SK-N-SH (cell line): ENCODE results near the gene GEN1. TPM values are rescaled to one million over a fixed set of nuclear protein-coding genes. Genes with fewer than 3 reads are reported as not detected.

ENCODE experiments used
- CTCF ChIA-PET: fragments of 300-600, 350-600 bp; formaldehyde crosslinking; extraction: SDS; loops from one replicate; lab custom pipeline; 2021; lab: Yijun Ruan, JAX
- POLR2A ChIA-PET: fragments of 350-600 bp; sonication (Branson Sonifier 250); formaldehyde crosslinking; extraction: SDS; loops from one replicate; lab custom pipeline; 2020; ENCODE audit warnings: antibody characterized with exemption, inconsistent platforms; lab: Yijun Ruan, JAX
- DNase-seq: peaks from one replicate; pipeline ENCODE4 v3.0.0; 2012
- H2AFZ ChIP-seq: fragments of 200-600 bp; sonication (generic); 2 replicates; pipeline ENCODE4 v1.8.1; 2016; ENCODE audit warnings: antibody characterized with exemption, mild to moderate bottlenecking, low read depth
- H3F3A ChIP-seq: fragments of 200-600 bp; sonication (generic); replicated peaks from 2 replicates; pipeline ENCODE3; 2016; ENCODE audit warnings: antibody characterized with exemption, mild to moderate bottlenecking; ENCODE audit not compliant: insufficient read depth
- H3K27ac ChIP-seq, 2 experiments: fragments of 200-500 bp in 1 of 2; fragments of 200-600 bp in 1 of 2; sonication (Bioruptor generic) in 1 of 2; sonication (generic), shearing (Covaris generic) in 1 of 2; 2 replicates each; pipeline versions ENCODE4 v1.5.1 to v1.6.1; 2014 to 2016; ENCODE audit warnings: low read depth in 2 of 2, inconsistent platforms in 1 of 2, low read length in 1 of 2, mild to moderate bottlenecking in 1 of 2, mixed read lengths in 1 of 2
- H3K27me3 ChIP-seq: fragments of 200-600 bp; sonication (generic), shearing (Covaris generic); 2 replicates; pipeline ENCODE4 v1.6.1; 2016; ENCODE audit warnings: mixed run types; ENCODE audit not compliant: insufficient read depth
- H3K36me3 ChIP-seq, 2 experiments: fragments of 200-500 bp in 1 of 2; fragments of 200-600 bp in 1 of 2; sonication (Bioruptor generic) in 1 of 2; sonication (generic) in 1 of 2; replicated peaks in 1 of 2; 2 replicates each; pipeline versions ENCODE3 to v1.5.1; 2014 to 2016; ENCODE audit warnings: low read length in 1 of 2, mild to moderate bottlenecking in 1 of 2; ENCODE audit not compliant: insufficient read depth in 2 of 2, control insufficient read depth in 1 of 2
- H3K4me1 ChIP-seq, 2 experiments: fragments of 200-500 bp in 1 of 2; fragments of 200-600 bp in 1 of 2; sonication (Bioruptor generic) in 1 of 2; sonication (generic), shearing (Covaris generic) in 1 of 2; 2 replicates each; pipeline versions ENCODE4 v1.5.1 to v1.6.1; 2014 to 2016; ENCODE audit warnings: low read depth in 1 of 2, low read length in 1 of 2, mixed run types in 1 of 2; ENCODE audit not compliant: insufficient read depth in 2 of 2, control insufficient read depth in 1 of 2
- H3K4me2 ChIP-seq: fragments of 200-600 bp; sonication (generic), shearing (Covaris generic); 2 replicates; pipeline ENCODE4 v1.6.1; 2017; ENCODE audit warnings: mixed run types
- H3K4me3 ChIP-seq, 2 experiments: fragments of 200-500 bp in 1 of 2; fragments of 200-600 bp in 1 of 2; sonication (Bioruptor generic) in 1 of 2; sonication (generic), shearing (Covaris generic) in 1 of 2; 2 replicates each; pipeline versions ENCODE4 v1.5.1 to v1.8.1; 2014 to 2016; ENCODE audit warnings: low read depth in 2 of 2, inconsistent platforms in 1 of 2, low read length in 1 of 2, mild to moderate bottlenecking in 1 of 2, mixed read lengths in 1 of 2, moderate library complexity in 1 of 2
- H3K79me2 ChIP-seq: fragments of 200-600 bp; sonication (generic); 2 replicates; pipeline ENCODE4 v1.8.1; 2017; ENCODE audit warnings: mild to moderate bottlenecking; ENCODE audit not compliant: insufficient read depth
- H3K9ac ChIP-seq: fragments of 200-600 bp; sonication (generic); 2 replicates; pipeline ENCODE4 v1.6.1; 2017; ENCODE audit warnings: mixed run types
- H3K9me2 ChIP-seq: fragments of 200-600 bp; sonication (generic); 2 replicates; pipeline ENCODE4 v1.6.1; 2017; ENCODE audit warnings: mixed run types
- H3K9me3 ChIP-seq: fragments of 200-600 bp; sonication (generic); 2 replicates; pipeline ENCODE4 v1.6.1; 2017; ENCODE audit warnings: mixed run types, mild to moderate bottlenecking, moderate library complexity
- H4K20me1 ChIP-seq: fragments of 200-600 bp; sonication (generic); 2 replicates; pipeline ENCODE4 v1.6.1; 2017; ENCODE audit warnings: mild to moderate bottlenecking, mixed run types; ENCODE audit not compliant: insufficient read depth
- CHD2 ChIP-seq: fragments of 150-350 bp; IDR thresholded peaks from 2 replicates; pipeline ENCODE4 v1.6.1; 2018; ENCODE audit warnings: low read length; ENCODE audit not compliant: partially characterized antibody
- CTCF ChIP-seq: fragments of 200-600 bp; sonication (generic); IDR thresholded peaks from 2 replicates; pipeline ENCODE4 v1.6.1; 2017; ENCODE audit warnings: antibody characterized with exemption, mild to moderate bottlenecking, moderate library complexity
- EZH2phosphoT487 ChIP-seq: fragments of 200-600 bp; sonication (generic); IDR thresholded peaks from 2 replicates; pipeline ENCODE4 v1.6.1; 2017; ENCODE audit warnings: low read depth, mixed run types, mild to moderate bottlenecking, antibody characterized with exemption, moderate library complexity, borderline replicate concordance
- FOSL2 ChIP-seq: IDR thresholded peaks from 2 replicates; pipeline ENCODE4 v1.4.0; 2012; ENCODE audit warnings: low read depth, mild to moderate bottlenecking, moderate library complexity, borderline replicate concordance
- FOXJ3 ChIP-seq: sonication (generic); formaldehyde crosslinking; IDR thresholded peaks from 2 replicates; pipeline ENCODE4 v1.5.1; 2020; ENCODE audit warnings: mild to moderate bottlenecking, missing genetic modification reagents
- GATA2 ChIP-seq: sonication (generic); formaldehyde crosslinking; IDR thresholded peaks from 2 replicates; pipeline ENCODE4 v1.5.0; 2020; ENCODE audit warnings: mild to moderate bottlenecking, missing genetic modification reagents
- JUND ChIP-seq: IDR thresholded peaks from 2 replicates; pipeline ENCODE4 v1.4.0; 2012
- MEF2A ChIP-seq: IDR thresholded peaks from 2 replicates; pipeline ENCODE4 v1.4.0; 2012; ENCODE audit warnings: low read depth, borderline replicate concordance
- MXI1 ChIP-seq: IDR thresholded peaks from 2 replicates; pipeline ENCODE4 v1.6.1; 2012; ENCODE audit warnings: mild to moderate bottlenecking, low read depth, low read length, improper control_type of control experiment
- NFIC ChIP-seq: IDR thresholded peaks from 2 replicates; pipeline ENCODE4 v1.4.0; 2012; ENCODE audit warnings: borderline replicate concordance
- NRF1 ChIP-seq: IDR thresholded peaks from 2 replicates; pipeline ENCODE4 v1.6.1; 2012; ENCODE audit warnings: low read depth, mild to moderate bottlenecking, low read length
- PBX3 ChIP-seq: IDR thresholded peaks from 2 replicates; pipeline ENCODE4; 2012
- POLR2AphosphoS5 ChIP-seq: IDR thresholded peaks from 2 replicates; pipeline ENCODE4 v1.6.1; 2012; ENCODE audit warnings: low read depth, low read length
- RCOR1 ChIP-seq: fragments of 150-350 bp; IDR thresholded peaks from 2 replicates; pipeline ENCODE4 v1.6.1; 2017; ENCODE audit warnings: antibody characterized with exemption, low read length
- RFX5 ChIP-seq: IDR thresholded peaks from 2 replicates; pipeline ENCODE4 v1.6.1; 2012; ENCODE audit warnings: mild to moderate bottlenecking, improper control_type of control experiment, low read length
- SIN3A ChIP-seq: IDR thresholded peaks from 2 replicates; pipeline ENCODE4 v1.6.1; 2012; ENCODE audit warnings: low read depth, mild to moderate bottlenecking, low read length, moderate library complexity, borderline replicate concordance
- TAF1 ChIP-seq: IDR thresholded peaks from 2 replicates; pipeline ENCODE4 v1.6.1; 2012; ENCODE audit warnings: low read depth, mild to moderate bottlenecking, low read length, moderate library complexity, borderline replicate concordance
- TCF12 ChIP-seq: IDR thresholded peaks from 2 replicates; pipeline ENCODE4 v1.4.0; 2012
- WGBS: methylation state at CpG from one replicate; pipeline ENCODE4 v1.1.6; 2017; ENCODE audit warnings: low lambda C conversion rate; 5-methylcytosine and 5-hydroxymethylcytosine counted together
- polyA plus RNA-seq, 3 experiments: library from polyadenylated mRNA; depleted of rRNA; stranded (reverse); fragments of >200 nt; gene quantifications; 2 replicates each; pipeline ENCODE4 v1.2.3, GENCODE V29; 2012
- TF ChIP-seq, protein P1 (sequence below): IDR thresholded peaks from 2 replicates; pipeline ENCODE4 v1.4.0; 2012; ENCODE audit warnings: low read depth, borderline replicate concordance
- TF ChIP-seq, protein P2 (sequence below): IDR thresholded peaks from 2 replicates; pipeline ENCODE4 v1.4.0; 2012; ENCODE audit warnings: low read depth

The GEN1 gene
- polyA plus RNA-seq, 1 of the 3 experiments (the other 2 are of a cell fraction): 5.3 TPM

GRCh38 chr2:17740203-17740602, 13.7 kb upstream of the GEN1 start:
- no peaks in the 10 kb centered on the region for H3K27me3 ChIP-seq
- 98% methylated on average over 2 of the region's 2 CpGs for WGBS
- no peak overlapping the region for H3K27ac ChIP-seq
- peaks cover 21% of the 10 kb centered on the region for H3F3A ChIP-seq
- H3K9me3 ChIP-seq: no peaks in the 10 kb centered on the region
- peaks cover 70% of the 10 kb centered on the region in 2 experiments for H3K36me3 ChIP-seq
- ChIA-PET CTCF (interaction anchor here (1.1 to 2.9 kb wide), 3 partner anchors 8 to 21 kb away, joined by 4 to 14 read pairs (median 5); no protein-coding TSS in a partner anchor), POLR2A (no interaction called here)
- H4K20me1 ChIP-seq: no peaks in the 10 kb centered on the region
- no peak for DNase-seq
- no peaks in the 10 kb centered on the region for H3K9me2 ChIP-seq
- TF ChIP-seq TCF12 (no peak), MXI1 (no peak), CHD2 (no peak), RCOR1 (no peak), FOXJ3 (no peak), MEF2A (no peak), SIN3A (no peak), GATA2 (CRISPR knock-in tag) (no peak), PBX3 (no peak), JUND (no peak), CTCF (no peak), FOSL2 (no peak), EZH2phosphoT487 (no peak)
- no peak overlapping the region for H3K9ac ChIP-seq
- peaks cover 0 to 9% of the 10 kb centered on the region in 2 experiments; a peak in 1 of 4 replicates for H3K4me1 ChIP-seq
- H3K4me2 ChIP-seq: no peak overlapping the region
- H2AFZ ChIP-seq: no peak overlapping the region
- H3K79me2 ChIP-seq: peaks cover 27% of the 10 kb centered on the region
- no peak overlapping the region for H3K4me3 ChIP-seq

- H3K4me1 ChIP-seq: peaks cover 0 to 7% of the 10 kb centered on the region in 2 experiments; a peak in 3 of 4 replicates
- ChIA-PET POLR2A (no interaction called here), CTCF (interaction anchor here (1.0 to 2.2 kb wide), 3 partner anchors 8 to 28 kb away, joined by 4 to 8 read pairs (median 4); no protein-coding TSS in a partner anchor)
- no peaks in the 10 kb centered on the region for H3K9me3 ChIP-seq
- H4K20me1 ChIP-seq: no peaks in the 10 kb centered on the region; the same call in 1 of the 2 replicates
- H3K4me2 ChIP-seq: no peak overlapping the region
- H3K9me2 ChIP-seq: no peaks in the 10 kb centered on the region
- peaks cover 2% of the 10 kb centered on the region for H3F3A ChIP-seq
- H3K9ac ChIP-seq: no peak overlapping the region
- no peaks in the 10 kb centered on the region for H3K27me3 ChIP-seq
- peaks cover 32 to 36% of the 10 kb centered on the region in 2 experiments for H3K36me3 ChIP-seq
- WGBS: 83% methylated on average over 4 of the region's 4 CpGs
- DNase-seq: no peak
- no peak overlapping the region for H3K4me3 ChIP-seq
- no peak overlapping the region for H2AFZ ChIP-seq
- H3K27ac ChIP-seq: peak overlapping the region in 1 of 2 experiments; percentile 1; a peak in 1 of 4 replicates
- peaks cover 82% of the 10 kb centered on the region for H3K79me2 ChIP-seq
- TF ChIP-seq, protein P1, sequence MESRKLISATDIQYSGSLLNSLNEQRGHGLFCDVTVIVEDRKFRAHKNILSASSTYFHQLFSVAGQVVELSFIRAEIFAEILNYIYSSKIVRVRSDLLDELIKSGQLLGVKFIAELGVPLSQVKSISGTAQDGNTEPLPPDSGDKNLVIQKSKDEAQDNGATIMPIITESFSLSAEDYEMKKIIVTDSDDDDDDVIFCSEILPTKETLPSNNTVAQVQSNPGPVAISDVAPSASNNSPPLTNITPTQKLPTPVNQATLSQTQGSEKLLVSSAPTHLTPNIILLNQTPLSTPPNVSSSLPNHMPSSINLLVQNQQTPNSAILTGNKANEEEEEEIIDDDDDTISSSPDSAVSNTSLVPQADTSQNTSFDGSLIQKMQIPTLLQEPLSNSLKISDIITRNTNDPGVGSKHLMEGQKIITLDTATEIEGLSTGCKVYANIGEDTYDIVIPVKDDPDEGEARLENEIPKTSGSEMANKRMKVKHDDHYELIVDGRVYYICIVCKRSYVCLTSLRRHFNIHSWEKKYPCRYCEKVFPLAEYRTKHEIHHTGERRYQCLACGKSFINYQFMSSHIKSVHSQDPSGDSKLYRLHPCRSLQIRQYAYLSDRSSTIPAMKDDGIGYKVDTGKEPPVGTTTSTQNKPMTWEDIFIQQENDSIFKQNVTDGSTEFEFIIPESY: no peak
- TF ChIP-seq TAF1 (no peak), NRF1 (no peak), GATA2 (CRISPR knock-in tag) (no peak), FOSL2 (no peak), RFX5 (no peak), POLR2AphosphoS5 (no peak), NFIC (no peak)
- TF ChIP-seq, protein P2, sequence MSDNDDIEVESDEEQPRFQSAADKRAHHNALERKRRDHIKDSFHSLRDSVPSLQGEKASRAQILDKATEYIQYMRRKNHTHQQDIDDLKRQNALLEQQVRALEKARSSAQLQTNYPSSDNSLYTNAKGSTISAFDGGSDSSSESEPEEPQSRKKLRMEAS: no peak
Measured at GRCh38 chr2:17747684-17748452, 6.1 kb upstream of the GEN1 start.
